ENCODE results near the gene C13orf46.

C13orf46 gene

DNA sequence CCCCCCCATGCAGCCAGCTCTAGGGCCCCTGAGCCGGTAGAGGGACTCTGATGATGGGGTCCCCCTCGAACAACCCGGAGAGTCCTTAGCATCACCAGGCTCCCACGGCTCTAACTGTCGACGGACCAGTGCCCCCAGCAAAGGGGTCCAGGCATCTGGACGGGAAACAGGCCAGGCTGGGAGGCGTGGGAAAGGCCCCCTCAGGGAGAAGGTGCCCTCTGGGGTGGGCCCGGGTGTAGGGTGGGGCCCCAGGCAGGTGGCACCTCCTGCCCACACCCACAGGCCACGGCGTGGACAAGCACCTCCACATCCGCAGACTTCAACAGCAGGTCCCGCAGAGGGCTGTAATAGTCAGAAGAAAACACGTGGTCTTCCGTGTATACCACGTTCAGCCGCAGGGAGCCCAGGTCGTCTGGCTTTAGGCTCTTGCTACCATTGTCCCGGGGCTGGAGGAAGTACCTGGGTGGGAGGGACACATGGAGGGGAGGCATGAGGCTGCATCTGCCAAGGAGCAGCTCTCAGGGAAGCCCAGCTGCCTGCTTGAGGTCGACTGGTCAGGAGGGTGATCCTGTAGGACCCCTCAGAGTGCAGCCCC lies 44.7 kb upstream of the C13orf46 start:
- H3K4me3 ChIP-seq (ENCODE audit: low read length), result no peak overlapping the region
- no peak for DNase-seq (ENCODE audit: low read depth)
- TF ChIP-seq, protein P1, sequence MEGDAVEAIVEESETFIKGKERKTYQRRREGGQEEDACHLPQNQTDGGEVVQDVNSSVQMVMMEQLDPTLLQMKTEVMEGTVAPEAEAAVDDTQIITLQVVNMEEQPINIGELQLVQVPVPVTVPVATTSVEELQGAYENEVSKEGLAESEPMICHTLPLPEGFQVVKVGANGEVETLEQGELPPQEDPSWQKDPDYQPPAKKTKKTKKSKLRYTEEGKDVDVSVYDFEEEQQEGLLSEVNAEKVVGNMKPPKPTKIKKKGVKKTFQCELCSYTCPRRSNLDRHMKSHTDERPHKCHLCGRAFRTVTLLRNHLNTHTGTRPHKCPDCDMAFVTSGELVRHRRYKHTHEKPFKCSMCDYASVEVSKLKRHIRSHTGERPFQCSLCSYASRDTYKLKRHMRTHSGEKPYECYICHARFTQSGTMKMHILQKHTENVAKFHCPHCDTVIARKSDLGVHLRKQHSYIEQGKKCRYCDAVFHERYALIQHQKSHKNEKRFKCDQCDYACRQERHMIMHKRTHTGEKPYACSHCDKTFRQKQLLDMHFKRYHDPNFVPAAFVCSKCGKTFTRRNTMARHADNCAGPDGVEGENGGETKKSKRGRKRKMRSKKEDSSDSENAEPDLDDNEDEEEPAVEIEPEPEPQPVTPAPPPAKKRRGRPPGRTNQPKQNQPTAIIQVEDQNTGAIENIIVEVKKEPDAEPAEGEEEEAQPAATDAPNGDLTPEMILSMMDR (conservative IDR thresholded peaks at IDR 0.05; ENCODE audit: low read length), result no peak

DNA sequence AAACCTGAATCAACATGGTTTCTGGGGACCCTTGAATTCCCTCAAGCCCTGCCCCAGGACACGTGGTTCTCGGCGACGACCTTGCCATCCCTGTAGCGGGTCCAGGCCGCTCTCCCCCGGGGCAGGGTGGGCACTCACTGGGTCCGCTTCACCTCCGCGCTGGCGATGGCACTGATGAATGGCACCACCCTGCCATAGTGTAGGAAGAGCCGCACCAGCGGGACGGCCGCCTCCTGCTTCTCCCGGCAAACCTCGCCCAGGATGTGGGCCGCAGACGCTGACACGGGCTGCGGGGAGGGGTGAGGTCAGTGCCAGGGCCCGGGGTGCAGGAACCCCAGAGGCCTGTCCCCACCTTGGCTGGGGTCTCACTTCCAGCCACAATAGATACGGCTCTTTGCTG lies 44.1 kb upstream of the C13orf46 start:
- no peak overlapping the region for H3K4me3 ChIP-seq (ENCODE audit: low read length)
- no peak for DNase-seq (ENCODE audit: low read depth)
- TF ChIP-seq, protein P1 (conservative IDR thresholded peaks at IDR 0.05; ENCODE audit: low read length), result no peak

DNA sequence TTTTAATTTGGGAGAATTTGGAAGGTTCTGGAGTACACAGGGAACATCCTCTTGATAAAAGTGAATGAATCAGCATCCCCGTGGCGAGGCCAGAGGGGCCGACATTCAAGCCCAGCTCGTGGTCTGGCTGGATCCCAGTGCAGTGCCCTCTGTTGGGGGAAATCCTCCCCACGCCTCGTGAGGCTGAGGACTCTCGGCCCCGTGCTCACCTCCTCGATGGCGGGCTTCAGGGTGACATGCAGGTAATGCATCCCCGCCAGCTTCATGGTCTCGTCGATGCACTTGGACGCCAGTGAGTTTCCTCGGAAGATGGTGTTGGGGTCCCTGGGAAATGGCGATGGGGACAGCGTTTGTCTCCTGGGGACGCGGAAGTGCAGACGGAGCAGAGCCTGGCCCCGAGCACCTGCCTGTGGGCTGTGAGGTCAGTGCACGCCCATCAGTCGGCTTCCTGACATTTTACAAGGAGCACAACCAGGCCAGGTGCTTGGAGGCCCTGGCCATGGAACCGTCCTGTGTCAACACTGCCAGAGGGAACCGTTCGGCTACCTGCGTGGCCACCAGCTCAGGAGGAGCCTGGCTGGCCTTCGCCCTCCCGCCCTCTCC lies 43.3 kb upstream of the C13orf46 start:
- no peak overlapping the region for H3K4me3 ChIP-seq (ENCODE audit: low read length)
- TF ChIP-seq, protein P1 (conservative IDR thresholded peaks at IDR 0.05; ENCODE audit: low read length), result 0 out of 2 replicates have a peak, but pooled peaks have one; percentile 15
- peak; percentile 28 for DNase-seq (ENCODE audit: low read depth)

- H3K4me3 ChIP-seq (ENCODE audit: low read length), result no peak overlapping the region
- no peak for DNase-seq (ENCODE audit: low read depth)
- TF ChIP-seq, protein P1 (conservative IDR thresholded peaks at IDR 0.05; ENCODE audit: low read length), result no peak
These were observed 42.6 kb upstream of the C13orf46 start for GRCh38 chr13:114016321-114017027.

DNA sequence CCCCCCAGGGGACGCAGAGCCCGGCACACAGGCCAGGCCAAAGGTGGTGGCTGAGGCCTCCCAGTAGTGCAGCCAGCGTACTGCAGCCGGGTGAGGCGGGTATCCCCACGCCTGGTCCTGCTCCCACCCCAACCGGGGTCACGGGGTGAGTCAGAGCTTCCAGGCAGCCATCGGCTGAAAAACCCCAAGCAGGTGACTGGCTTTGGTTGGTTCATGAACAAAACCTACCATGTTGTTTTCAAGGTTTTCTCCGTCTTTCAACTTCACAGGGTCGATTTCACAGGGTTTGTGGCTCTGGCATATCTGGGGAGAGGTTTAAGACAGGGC lies 42.1 kb upstream of the C13orf46 start:
- no peak overlapping the region for H3K4me3 ChIP-seq (ENCODE audit: low read length)
- no peak for DNase-seq (ENCODE audit: low read depth)
- TF ChIP-seq, protein P1 (conservative IDR thresholded peaks at IDR 0.05; ENCODE audit: low read length), result no peak

DNA sequence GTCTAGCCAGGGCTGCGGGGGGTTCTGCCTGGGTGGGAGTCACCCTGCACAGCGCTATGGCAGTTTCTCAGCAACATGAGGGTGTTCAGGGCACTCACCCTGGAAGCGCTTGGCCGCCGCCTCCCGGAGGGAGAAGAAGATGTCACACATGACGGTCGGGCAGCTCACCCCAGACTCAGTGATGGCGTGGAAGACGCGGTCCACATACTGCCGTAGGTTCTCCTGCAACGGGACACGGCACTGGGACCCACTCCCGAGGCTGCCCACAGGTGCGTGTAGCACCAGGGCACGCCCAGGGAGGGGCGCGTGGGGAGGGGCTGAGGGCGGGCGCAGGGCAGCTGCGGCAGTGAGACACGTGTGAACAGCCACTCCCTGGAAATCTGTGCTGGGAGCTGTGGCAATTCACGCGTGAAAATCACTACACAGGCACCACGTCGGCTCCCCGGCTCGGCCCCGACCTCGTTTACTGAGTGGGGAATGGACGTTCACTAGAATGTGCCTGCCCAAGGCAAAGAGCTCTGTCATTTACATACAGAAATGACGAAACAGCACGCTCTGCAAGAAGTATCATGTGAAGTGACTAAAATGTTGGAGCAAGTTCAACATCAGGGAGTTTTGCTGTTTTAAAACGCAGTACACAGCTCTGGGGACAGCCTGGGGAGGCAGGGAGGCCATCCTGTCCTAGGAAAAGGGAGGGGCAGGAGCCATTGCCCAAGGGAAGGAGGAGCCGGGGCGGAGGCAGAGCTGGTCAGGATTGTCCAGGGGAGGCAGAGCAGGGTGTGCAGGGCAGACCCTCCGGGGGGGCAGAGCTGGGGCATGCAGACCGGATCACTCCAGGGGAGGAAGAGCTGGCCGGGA lies 41.5 kb upstream of the C13orf46 start:
- TF ChIP-seq, protein P1 (conservative IDR thresholded peaks at IDR 0.05; ENCODE audit: low read length), result no peak
- H3K4me3 ChIP-seq (ENCODE audit: low read length), result no peak overlapping the region
- DNase-seq (ENCODE audit: low read depth), result no peak

Measured in AG10803 (cell line).